ENCODE results near the gene UBXN1.

GRCh38 chr11:62646825-62647608 is 31.9 kb downstream of the UBXN1 start:
- TF ChIP-seq CTCF (IDR thresholded peaks at IDR 0.05) (no peak), USF2 (CRISPR knock-in tag; IDR thresholded peaks at IDR 0.05) (no peak), NR1H2 (CRISPR knock-in tag; IDR thresholded peaks at IDR 0.05) (no peak), ZNF121 (CRISPR knock-in tag; IDR thresholded peaks at IDR 0.05) (no peak), ZBTB43 (CRISPR knock-in tag; IDR thresholded peaks at IDR 0.05) (no peak), E2F4 (CRISPR knock-in tag; IDR thresholded peaks at IDR 0.05; ENCODE audit: borderline replicate concordance, low read depth) (no peak), SP1 (CRISPR knock-in tag; conservative IDR thresholded peaks at IDR 0.05) (no peak), CREB1 (CRISPR knock-in tag; IDR thresholded peaks at IDR 0.05) (no peak), CBFB (CRISPR knock-in tag; IDR thresholded peaks at IDR 0.05; ENCODE audit: low read depth) (no peak), USF1 (CRISPR knock-in tag; IDR thresholded peaks at IDR 0.05) (no peak), ATF2 (CRISPR knock-in tag; IDR thresholded peaks at IDR 0.05; ENCODE audit: borderline replicate concordance, low read depth) (no peak)
